OCI-LY7 (cell line): ENCODE data around the gene P2RX1.

Experiments
- CTCF ChIP-seq: fragments of 200-600 bp; sonication (generic); conservative IDR thresholded peaks from 2 replicates; pipeline ENCODE4 v1.5.1; 2014; ENCODE audit warnings: mild to moderate bottlenecking, antibody characterized with exemption, low read length, moderate library complexity, mixed read lengths
- EZH2phosphoT487 ChIP-seq: fragments of 200-600 bp; sonication (generic); IDR thresholded peaks from 2 replicates; pipeline ENCODE4 v1.6.1; 2018; ENCODE audit warnings: low read depth, borderline replicate concordance, mild to moderate bottlenecking, mixed run types, antibody characterized with exemption, low read length, moderate library complexity, mixed read lengths

GRCh38 chr17:3857261-3858105, 58.8 kb downstream of the P2RX1 start:
- TF ChIP-seq CTCF (no peak), EZH2phosphoT487 (no peak)
